SK-N-MC (cell line): ENCODE data around the gene MYO15B.

ENCODE experiments used
- EZH2 ChIP-seq: fragments of 200-600 bp; sonication (generic); IDR thresholded peaks from one replicate; pipeline ENCODE4 v1.6.1; 2017; ENCODE audit warnings: antibody characterized with exemption
- FOXP2 ChIP-seq: optimal IDR thresholded peaks from 2 replicates; pipeline ENCODE3; 2011; ENCODE audit warnings: mild to moderate bottlenecking, moderate library complexity; ENCODE audit not compliant: insufficient read depth; ENCODE audit errors: extremely low read length, control extremely low read depth
- POLR2AphosphoS5 ChIP-seq: IDR thresholded peaks from 2 replicates; pipeline ENCODE4 v1.6.1; 2012; ENCODE audit warnings: mild to moderate bottlenecking, low read depth, low read length, borderline replicate concordance

GRCh38 chr17:75654176-75654575, 66.6 kb downstream of the MYO15B start:
- TF ChIP-seq POLR2AphosphoS5 = no peak
- TF ChIP-seq EZH2 = no peak
- TF ChIP-seq FOXP2 = no peak
